NCI-H146 (cell line): ENCODE results near the gene LAMTOR2.

Experiments
- DNase-seq: peaks from one replicate; lab custom pipeline; 2025; lab: John Stamatoyannopoulos, UW

The LAMTOR2 gene

GRCh38 chr1:156076609-156077429 is 22.2 kb downstream of the LAMTOR2 start:
- DNase-seq: no peak

GRCh38 chr1:156077430-156077760 is 22.8 kb downstream of the LAMTOR2 start:
- DNase-seq: no peak

DNA sequence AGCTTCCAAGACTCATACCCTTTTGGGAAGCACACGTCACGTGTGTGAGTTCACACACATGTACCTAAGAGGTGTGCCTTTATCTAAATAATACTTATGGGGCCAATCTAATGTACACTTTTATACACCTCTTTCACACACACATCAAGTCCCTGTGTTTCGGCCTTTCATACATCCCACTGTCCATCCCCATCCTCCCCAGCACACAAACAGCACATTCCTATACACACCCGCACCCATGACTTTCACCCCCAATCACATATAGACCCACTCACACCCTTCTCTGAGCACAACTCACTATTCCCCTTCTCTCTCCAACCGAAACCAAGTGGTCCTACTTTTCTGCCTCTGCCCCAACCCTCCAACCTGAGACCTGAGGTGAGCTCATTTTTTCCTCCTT is 24.1 kb downstream of the LAMTOR2 start:
- no peak for DNase-seq

DNA sequence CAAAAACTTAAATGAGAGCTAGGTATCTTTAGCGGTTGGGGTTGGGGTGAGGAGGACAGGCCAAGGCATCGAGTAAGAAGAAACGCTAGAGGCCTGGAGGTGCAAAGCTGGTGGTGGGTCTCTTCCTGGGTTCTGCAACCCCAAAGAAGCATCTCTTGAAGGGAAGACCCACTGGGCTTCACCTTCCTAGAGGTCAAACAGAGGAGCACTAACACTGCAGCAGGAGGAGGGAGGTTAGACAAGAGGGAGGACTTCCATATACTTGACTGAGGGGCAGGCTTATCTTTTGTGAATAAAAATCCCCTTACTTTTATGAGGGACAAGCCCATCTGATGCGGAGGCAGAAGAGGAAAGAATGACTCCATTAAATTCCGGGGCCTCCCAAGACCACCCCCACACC is 25.2 kb downstream of the LAMTOR2 start:
- DNase-seq: no peak

GRCh38 chr1:156080241-156080862 is 25.8 kb downstream of the LAMTOR2 start:
- DNase-seq: no peak

DNA sequence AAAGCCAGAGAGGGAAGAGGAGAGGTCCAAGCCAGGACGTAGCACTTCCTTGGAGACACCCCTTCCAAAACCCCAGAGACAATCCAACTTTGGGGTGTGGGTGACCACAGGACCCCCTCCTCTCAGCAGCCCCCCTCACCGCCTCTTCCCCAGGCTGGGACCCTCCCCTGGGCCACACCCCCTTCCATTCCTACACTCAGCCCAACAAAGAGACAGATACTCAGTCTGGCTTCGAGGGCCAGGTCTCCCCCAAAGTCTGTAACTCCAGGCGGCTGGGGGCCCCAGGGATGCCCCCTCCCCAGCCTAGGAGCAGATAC is 26.2 kb downstream of the LAMTOR2 start:
- DNase-seq: no peak

DNA sequence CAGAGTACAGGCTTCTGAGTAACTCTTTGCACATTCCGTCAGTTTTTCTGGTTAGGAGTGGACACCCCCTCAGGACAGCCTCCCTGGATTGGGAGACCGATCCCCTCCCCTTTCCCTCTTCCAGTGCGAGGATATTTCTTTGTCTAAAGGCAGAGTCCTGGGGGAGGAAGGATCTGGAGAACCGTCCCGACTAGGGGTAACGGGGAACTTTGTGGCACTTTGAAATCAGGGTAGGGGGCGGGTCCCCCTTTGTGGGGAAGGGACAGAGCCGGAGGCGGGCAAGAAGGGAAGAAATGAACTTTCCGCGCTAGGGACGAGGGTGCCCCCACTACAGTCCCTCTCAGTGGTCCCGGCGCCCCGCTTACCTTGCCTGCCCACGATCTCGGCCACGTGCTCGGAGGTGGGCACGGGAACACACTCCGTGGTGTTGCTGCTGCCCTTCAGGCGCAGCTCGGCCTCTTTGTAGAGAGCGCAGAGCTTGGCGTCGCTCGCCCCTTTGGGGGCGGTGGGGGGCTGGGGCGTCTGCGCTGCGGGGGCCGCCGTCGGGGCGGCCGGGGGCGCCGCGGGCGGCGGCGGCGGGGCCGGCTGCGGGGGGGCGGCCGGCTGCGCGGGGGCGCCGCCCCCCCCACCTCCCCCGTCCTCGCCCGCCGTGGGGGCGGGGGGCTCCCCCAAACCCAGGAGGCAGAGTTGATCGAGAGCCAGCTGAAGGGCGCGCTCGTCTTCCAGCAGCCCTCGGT is 26.8 kb downstream of the LAMTOR2 start:
- DNase-seq: peak; percentile 26

GRCh38 chr1:156081917-156082308 is 27.3 kb downstream of the LAMTOR2 start:
- DNase-seq: peak; percentile 57

- DNase-seq: peak; percentile 86
These were observed 27.9 kb downstream of the LAMTOR2 start, which contains the start of gene MEX3A for GRCh38 chr1:156082309-156083091. Gene MEX3A (minus strand): TSS chr1:156082465. CDS start chr1:156081998, 467 bp downstream.

- no peak for DNase-seq
These were observed 29.5 kb downstream of the LAMTOR2 start for GRCh38 chr1:156083800-156084790.

- DNase-seq: no peak
These were observed 31.7 kb downstream of the LAMTOR2 start for GRCh38 chr1:156086256-156086662.

- DNase-seq: no peak
These were observed 35.1 kb downstream of the LAMTOR2 start for GRCh38 chr1:156089704-156090103.

DNA sequence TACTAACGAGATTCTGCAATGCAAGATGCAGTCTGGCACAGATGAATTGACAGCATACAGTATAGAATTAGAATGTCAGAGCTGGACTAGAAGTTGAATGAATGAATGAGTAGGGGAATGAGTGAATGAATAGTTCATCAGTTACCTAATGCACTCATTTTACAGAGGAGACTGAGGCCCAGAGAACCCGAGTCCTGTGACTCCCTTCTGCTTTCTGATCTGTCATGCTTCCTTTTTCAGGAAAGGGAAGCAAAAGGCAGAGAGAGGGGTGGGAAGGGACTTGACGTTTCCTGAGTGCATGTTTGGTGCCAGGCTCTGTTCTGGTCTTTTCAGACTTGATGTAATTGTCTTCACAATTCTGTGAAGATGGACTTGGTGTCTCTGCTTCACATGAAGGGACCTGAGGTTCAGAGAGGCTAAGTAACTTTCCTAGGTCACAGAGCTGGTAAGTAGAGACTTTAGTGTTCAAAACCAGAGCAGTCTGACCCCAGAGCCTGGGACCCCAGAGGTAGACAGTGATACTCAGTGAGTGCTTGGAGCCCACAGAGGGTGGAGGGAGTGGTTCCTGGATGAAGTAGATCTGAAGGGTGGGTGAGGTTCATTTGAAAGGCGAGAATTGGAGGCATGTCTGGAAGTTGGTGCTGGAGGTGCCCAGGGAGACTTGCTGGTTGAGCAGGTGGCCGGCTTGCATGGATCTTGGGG is 35.7 kb downstream of the LAMTOR2 start:
- DNase-seq: no peak

DNA sequence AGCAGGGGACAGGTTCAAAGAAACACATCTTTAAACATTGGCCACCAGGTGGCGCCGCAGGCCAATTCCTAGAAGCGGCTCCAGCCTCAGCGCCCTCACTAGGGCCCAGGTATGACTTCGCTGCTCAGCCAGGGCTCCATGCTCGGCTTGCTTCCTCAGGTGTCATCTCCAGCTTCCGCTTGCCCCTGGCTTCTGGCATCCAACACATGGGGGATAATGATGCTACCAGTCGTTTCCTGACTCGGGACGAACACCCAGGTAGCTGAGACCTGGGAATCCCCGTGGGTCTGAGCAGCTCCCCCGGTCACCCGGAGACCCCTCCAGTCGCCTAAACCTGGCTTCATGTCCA is 36.2 kb downstream of the LAMTOR2 start:
- peak; percentile 84 for DNase-seq

- DNase-seq: no peak
These were observed 37.0 kb downstream of the LAMTOR2 start for GRCh38 chr1:156091610-156092009.

DNA sequence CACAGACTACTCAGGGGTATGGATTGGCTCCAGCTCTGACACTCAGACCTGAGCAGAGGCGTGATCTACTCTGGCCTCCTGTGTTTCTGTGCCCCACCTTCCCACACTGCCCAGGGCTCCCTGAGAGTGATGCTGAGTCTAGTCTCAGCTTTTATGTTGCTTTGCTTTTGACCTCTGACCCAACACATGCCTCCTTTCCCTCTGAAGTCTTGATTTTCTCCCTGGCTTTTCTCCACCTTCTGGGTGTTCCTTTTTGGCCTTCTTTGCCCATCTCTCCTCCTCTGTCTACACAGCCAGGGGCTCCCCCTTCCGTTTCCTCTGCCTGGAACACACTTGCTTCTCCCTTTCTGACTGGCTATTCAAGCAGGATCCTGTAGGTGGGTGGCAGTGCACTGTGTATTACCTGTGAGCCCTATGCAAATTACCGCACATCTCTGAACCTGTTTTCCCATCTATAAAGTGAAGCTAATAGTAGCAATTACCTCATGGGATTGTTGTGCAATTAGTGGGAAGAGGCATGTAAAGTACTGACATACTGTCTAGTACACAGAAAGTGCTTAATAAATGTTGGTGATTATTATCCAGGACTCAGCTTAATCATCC is 41.4 kb downstream of the LAMTOR2 start:
- no peak for DNase-seq

GRCh38 chr1:156096640-156097391 is 42.2 kb downstream of the LAMTOR2 start:
- peak; percentile 65 for DNase-seq

- no peak for DNase-seq
These were observed 43.1 kb downstream of the LAMTOR2 start for GRCh38 chr1:156097499-156098178.

DNA sequence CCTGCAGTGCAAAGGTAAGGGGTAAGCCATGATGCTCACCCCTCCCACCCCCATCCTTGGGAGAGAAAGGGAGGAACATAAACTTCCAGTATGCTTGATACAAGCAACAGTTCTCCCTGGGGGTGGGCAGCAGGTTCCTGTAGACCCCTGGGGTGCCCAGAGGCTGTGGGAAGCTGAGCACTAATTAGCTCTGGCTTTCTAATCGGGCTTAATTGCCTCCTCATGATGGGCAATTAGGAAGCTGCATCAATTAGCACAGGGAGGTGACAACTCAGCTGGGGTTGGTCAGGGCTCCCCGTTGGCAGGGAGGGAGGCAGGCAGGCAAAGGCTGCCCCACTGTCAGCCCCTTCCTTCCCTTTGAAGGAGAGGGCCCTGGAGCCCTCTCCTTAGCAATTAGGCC is 44.2 kb downstream of the LAMTOR2 start:
- peak; percentile 76 for DNase-seq
